GM23248 (cell line): Measurements from ENCODE around the gene YWHAG.

Experiments
- EZH2 ChIP-seq: fragments of 200-600 bp; sonication (generic); IDR thresholded peaks from 2 replicates; pipeline ENCODE4 v1.6.1; 2018; ENCODE audit warnings: antibody characterized with exemption, mild to moderate bottlenecking; ENCODE audit not compliant: insufficient read depth, poor library complexity, severe bottlenecking
- EZH2phosphoT487 ChIP-seq: fragments of 200-600 bp; sonication (generic); IDR thresholded peaks from 2 replicates; pipeline ENCODE4 v1.6.1; 2018; ENCODE audit warnings: antibody characterized with exemption, moderate library complexity, mild to moderate bottlenecking, low read depth; ENCODE audit not compliant: insufficient read depth

DNA sequence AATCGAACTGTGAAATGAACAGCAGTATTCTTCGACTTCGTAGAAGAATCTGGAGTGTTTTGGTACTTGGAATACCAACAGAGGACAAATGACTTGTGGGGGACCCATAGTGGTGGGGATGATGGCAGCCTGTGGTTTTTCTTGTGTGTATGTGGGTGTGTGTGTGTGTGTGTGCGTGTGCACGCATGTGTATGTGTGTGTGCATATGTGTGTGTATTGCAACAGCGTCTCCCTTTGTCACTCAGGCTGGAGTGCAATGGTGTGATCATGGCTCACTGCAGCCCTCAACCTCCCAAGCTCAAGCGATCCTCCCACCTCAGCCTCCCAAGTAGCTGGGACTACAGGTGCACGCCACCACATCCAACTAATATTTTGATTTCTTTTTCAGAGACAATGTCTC lies 9.4 kb upstream of the YWHAG start:
- TF ChIP-seq EZH2phosphoT487 (no peak), EZH2 (no peak)
